ENCODE results near the gene KANK4. TPM values are rescaled to one million over a fixed set of nuclear protein-coding genes. Genes with fewer than 3 reads are reported as not detected.

The KANK4 gene
- polyA plus RNA-seq, 4 donors: 19.3 to 45.3 (median 20.4) TPM

- DNase-seq (ENCODE audit: low read depth in 4 of 4, low spot score in 3 of 4): no peak
These were observed 105.9 kb downstream of the KANK4 start for GRCh38 chr1:62213075-62213914.

GRCh38 chr1:62212411-62212810 is 106.8 kb downstream of the KANK4 start:
- no peak for DNase-seq (ENCODE audit: low read depth in 4 of 4, low spot score in 3 of 4)

GRCh38 chr1:62210960-62211359 is 108.3 kb downstream of the KANK4 start:
- DNase-seq (ENCODE audit: low read depth in 4 of 4, low spot score in 3 of 4): no peak

- no peak for DNase-seq (ENCODE audit: low read depth in 4 of 4, low spot score in 3 of 4)
These were observed 109.2 kb downstream of the KANK4 start for GRCh38 chr1:62209931-62210595.

GRCh38 chr1:62208970-62209369 is 110.3 kb downstream of the KANK4 start:
- no peak for DNase-seq (ENCODE audit: low read depth in 4 of 4, low spot score in 3 of 4)

- DNase-seq (ENCODE audit: low read depth in 4 of 4, low spot score in 3 of 4): no peak
These were observed 111.1 kb downstream of the KANK4 start for GRCh38 chr1:62208087-62208486.

- DNase-seq (ENCODE audit: low read depth in 4 of 4, low spot score in 3 of 4): no peak
These were observed 112.0 kb downstream of the KANK4 start for GRCh38 chr1:62207187-62207586.

GRCh38 chr1:62198781-62199125 is 120.5 kb downstream of the KANK4 start:
- no peak for DNase-seq (ENCODE audit: low read depth in 4 of 4, low spot score in 3 of 4)

- DNase-seq (ENCODE audit: low read depth in 4 of 4, low spot score in 3 of 4): no peak
These were observed 121.0 kb downstream of the KANK4 start for GRCh38 chr1:62198069-62198780.

GRCh38 chr1:62196086-62196690 is 123.0 kb downstream of the KANK4 start:
- DNase-seq (ENCODE audit: low read depth in 4 of 4, low spot score in 3 of 4): no peak

GRCh38 chr1:62194651-62195544 is 124.3 kb downstream of the KANK4 start, which contains the start of gene L1TD1:
Gene L1TD1, plus strand, starts transcription at chr1:62194849. Its CDS starts 11,780 bp downstream, at chr1:62206629.
- no peak for DNase-seq (ENCODE audit: low read depth in 4 of 4, low spot score in 3 of 4)

- no peak for DNase-seq (ENCODE audit: low read depth in 4 of 4, low spot score in 3 of 4)
These were observed 131.1 kb downstream of the KANK4 start for GRCh38 chr1:62188111-62188510.

- DNase-seq (ENCODE audit: low read depth in 4 of 4, low spot score in 3 of 4): no peak
These were observed 131.7 kb downstream of the KANK4 start for GRCh38 chr1:62187548-62187947.

Other genes starting within 250 kb of the KANK4 start
- 1 to 10 TPM; 3.3 to 6.5 (median 3.8) TPM for gene L1TD1, start 124.6 kb downstream of the KANK4 start, polyA plus RNA-seq (ENCODE audit: insufficient read length in 4 of 4)
- 10 to 100 TPM; 62.7 to 86.4 (median 74.3) TPM for gene USP1, start 117.6 kb upstream of the KANK4 start, polyA plus RNA-seq (ENCODE audit: insufficient read length in 4 of 4)